IMR-90 (cell line): ENCODE data around the gene PCSK2. TPM values are rescaled to one million over a fixed set of nuclear protein-coding genes. Genes with fewer than 3 reads are reported as not detected.
A peak's percentile ranks its signal among the peaks of the same experiment; 100 is the strongest.

ENCODE experiments used
- ATAC-seq: fragments of 200-7000 bp; cut with Tn5 transposase; 2 replicates; pipeline ENCODE4 v1.9.1; 2020; ENCODE audit warnings: low read depth, mild to moderate bottlenecking, moderate library complexity
- BruUV-seq: library from RNA; stranded (reverse); fragments of 400-500 nt; replicated peaks from 2 replicates; lab custom pipeline; 2021; lab: Mats Ljungman, UMichigan
- CTCF ChIA-PET: fragments of 300-600 bp; formaldehyde crosslinking; extraction: SDS; loops from one replicate; lab custom pipeline; 2021; ENCODE audit warnings: antibody characterized with exemption; lab: Yijun Ruan, JAX
- POLR2A ChIA-PET: fragments of 300-600 bp; sonication (Branson Sonifier 250); formaldehyde crosslinking; loops from one replicate; lab custom pipeline; 2022; ENCODE audit warnings: antibody characterized with exemption; ENCODE audit not compliant: unreplicated experiment; lab: Charles Lee
- DNase-seq: peaks from one replicate; pipeline ENCODE4 v3.0.0; 2013
- H2AFZ ChIP-seq: replicated peaks from 2 replicates; pipeline ENCODE3; 2013; ENCODE audit warnings: low read length, mild to moderate bottlenecking; ENCODE audit not compliant: poor library complexity
- H2AK5ac ChIP-seq: 2 replicates; pipeline ENCODE4 v1.6.1; 2013; ENCODE audit warnings: low read depth, low read length, inconsistent platforms
- H2AK9ac ChIP-seq: replicated peaks from 2 replicates; pipeline ENCODE3; 2013; ENCODE audit warnings: mild to moderate bottlenecking, low read depth, low read length, moderate library complexity; ENCODE audit not compliant: poor library complexity
- H2BK120ac ChIP-seq: 2 replicates; pipeline ENCODE4 v1.6.1; 2013; ENCODE audit warnings: low read depth, low read length, inconsistent platforms
- H2BK15ac ChIP-seq: 3 replicates; pipeline ENCODE4 v1.6.1; 2013; ENCODE audit warnings: low read depth, low read length, inconsistent platforms
- H2BK20ac ChIP-seq: 2 replicates; pipeline ENCODE4 v1.6.1; 2013; ENCODE audit warnings: low read depth, mild to moderate bottlenecking, inconsistent platforms, low read length, moderate library complexity
- H2BK5ac ChIP-seq: 2 replicates; pipeline ENCODE4 v1.6.1; 2013; ENCODE audit warnings: mild to moderate bottlenecking, low read depth, low read length, inconsistent platforms; ENCODE audit not compliant: poor library complexity, severe bottlenecking
- H3K14ac ChIP-seq: replicated peaks from 2 replicates; pipeline ENCODE4 v1.6.1; 2013; ENCODE audit warnings: low read depth, low read length, inconsistent platforms
- H3K18ac ChIP-seq: 2 replicates; pipeline ENCODE4 v1.6.1; 2013; ENCODE audit warnings: low read depth, low read length, control low read depth
- H3K23ac ChIP-seq: 2 replicates; pipeline ENCODE4 v1.6.1; 2013; ENCODE audit warnings: low read depth, low read length, inconsistent platforms
- H3K27ac ChIP-seq: 2 replicates; pipeline ENCODE4 v1.5.1; 2013; ENCODE audit warnings: mild to moderate bottlenecking, control low read depth, low read length; ENCODE audit not compliant: insufficient read depth
- H3K27me3 ChIP-seq: 2 replicates; pipeline ENCODE4 v1.6.1; 2013; ENCODE audit warnings: low read length; ENCODE audit not compliant: control insufficient read depth, insufficient read depth
- H3K36me3 ChIP-seq: 2 replicates; pipeline ENCODE4 v1.6.1; 2013; ENCODE audit warnings: low read length, mixed read lengths; ENCODE audit not compliant: control insufficient read depth, insufficient read depth
- H3K4ac ChIP-seq: 2 replicates; pipeline ENCODE4 v1.6.1; 2013; ENCODE audit warnings: low read depth, low read length, inconsistent platforms
- H3K4me1 ChIP-seq: 2 replicates; pipeline ENCODE4 v1.6.1; 2013; ENCODE audit warnings: low read length, mixed read lengths; ENCODE audit not compliant: control insufficient read depth, insufficient read depth
- H3K4me2 ChIP-seq: 2 replicates; pipeline ENCODE4 v1.6.1; 2013; ENCODE audit warnings: low read depth, mild to moderate bottlenecking, control low read depth, low read length, moderate library complexity
- H3K4me3 ChIP-seq: 2 replicates; pipeline ENCODE4 v1.5.1; 2013; ENCODE audit warnings: low read depth, mild to moderate bottlenecking, control low read depth, low read length, moderate library complexity; ENCODE audit not compliant: insufficient read depth
- H3K56ac ChIP-seq: 2 replicates; pipeline ENCODE4 v1.6.1; 2013; ENCODE audit warnings: low read length, inconsistent platforms; ENCODE audit not compliant: insufficient read depth; ENCODE audit errors: extremely low read depth
- H3K79me1 ChIP-seq, 2 experiments: 2 replicates each; pipeline ENCODE4 v1.6.1; 2013; ENCODE audit warnings: low read length in 2 of 2, inconsistent platforms in 1 of 2, low read depth in 1 of 2
- H3K9ac ChIP-seq: 2 replicates; pipeline ENCODE4 v1.6.1; 2013; ENCODE audit warnings: low read depth, low read length, control low read depth
- H3K9me1 ChIP-seq: 2 replicates; pipeline ENCODE4 v1.6.1; 2013; ENCODE audit warnings: low read length, inconsistent platforms; ENCODE audit not compliant: insufficient read depth
- H3K9me3 ChIP-seq: 2 replicates; pipeline ENCODE4 v1.6.1; 2013; ENCODE audit warnings: low read length; ENCODE audit not compliant: control insufficient read depth, insufficient read depth
- H4K20me1 ChIP-seq: 2 replicates; pipeline ENCODE4 v1.6.1; 2013; ENCODE audit warnings: low read length, inconsistent platforms; ENCODE audit not compliant: insufficient read depth
- H4K5ac ChIP-seq: 2 replicates; pipeline ENCODE4 v1.6.1; 2013; ENCODE audit warnings: mild to moderate bottlenecking, low read depth, low read length, control low read depth
- H4K8ac ChIP-seq, 2 experiments: 2 replicates each; pipeline ENCODE4 v1.6.1; 2013; ENCODE audit warnings: low read depth in 2 of 2, low read length in 2 of 2, control low read depth in 1 of 2, inconsistent platforms in 1 of 2
- H4K91ac ChIP-seq: 2 replicates; pipeline ENCODE4 v1.6.1; 2013; ENCODE audit warnings: low read depth, low read length, inconsistent platforms; ENCODE audit not compliant: insufficient read depth
- MXI1 ChIP-seq: IDR thresholded peaks from 2 replicates; pipeline ENCODE4 v1.6.1; 2012; ENCODE audit warnings: low read depth, mild to moderate bottlenecking, low read length, moderate library complexity, borderline replicate concordance
- dilution Hi-C: fragments of 300-500 bp; cut with HindIII; formaldehyde crosslinking; loops from one replicate; pipeline ENCODE4 v1.14.3; 2018; ENCODE audit warnings: low sequenced_read_pairs; ENCODE audit not compliant: unreplicated experiment
- in situ Hi-C: fragments of 300-500 bp; cut with MboI; formaldehyde crosslinking; loops from 3 replicates; pipeline ENCODE4 v1.14.3; 2019; ENCODE audit warnings: low sequenced_read_pairs, inconsistent platforms, mixed read lengths
- intact Hi-C: fragments of 100-400 bp; cut with micrococcal nuclease; formaldehyde crosslinking; loops from 2 replicates; pipeline ENCODE4 v1.10.0; 2022
- polyA plus RNA-seq, 3 experiments: library from polyadenylated mRNA; depleted of rRNA; stranded (reverse); fragments of >200 nt; gene quantifications; 2 replicates each; pipeline ENCODE4 v1.2.3, GENCODE V29; 2012; ENCODE audit warnings: low replicate concordance in 1 of 3
- total RNA-seq: library from RNA; depleted of rRNA; stranded (reverse); fragments of >200 nt; gene quantifications from 2 replicates; pipeline ENCODE4 v1.2.3, GENCODE V29; 2012
- TF ChIP-seq, protein P1 (sequence below): fragments of 150-350 bp; IDR thresholded peaks from 2 replicates; pipeline ENCODE4 v1.6.1; 2017; ENCODE audit warnings: mild to moderate bottlenecking, antibody characterized with exemption, low read length, low read depth

The PCSK2 gene
- total and polyA plus RNA-seq, 2 of the 4 experiments (the other 2 are of a cell fraction): not detected

DNA sequence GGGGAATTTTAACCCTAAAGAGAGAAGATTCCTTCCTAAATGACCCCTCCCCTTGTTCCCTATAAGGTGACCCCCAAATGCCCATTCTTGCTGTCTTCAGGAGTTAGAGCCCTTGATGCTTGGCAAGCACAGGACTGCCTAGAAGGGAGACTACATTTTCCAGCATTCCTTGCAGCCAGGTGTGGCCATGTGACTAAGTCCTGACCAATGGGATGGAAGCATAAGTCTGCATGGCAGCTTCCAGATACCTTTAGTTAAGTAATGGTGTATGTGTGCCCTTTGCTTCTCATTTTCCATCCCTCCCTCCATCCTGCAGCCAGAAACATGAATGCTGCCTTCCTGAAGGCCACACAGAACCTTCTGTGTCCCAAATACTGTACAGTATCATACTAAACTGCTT lies 298.8 kb downstream of the PCSK2 start:
- H3K9me3 ChIP-seq: no peaks in the 10 kb centered on the region
- no peak overlapping the region for H2BK120ac ChIP-seq
- H4K20me1 ChIP-seq: no peaks in the 10 kb centered on the region
- H3K27ac ChIP-seq: no peak overlapping the region
- 0 out of 2 replicates have a peak, but pooled peaks cover under 1% of the 10 kb centered on the region for H3K4me1 ChIP-seq
- ChIA-PET CTCF (no interaction called here), POLR2A (no interaction called here)
- H3K14ac ChIP-seq: no peak overlapping the region
- no TSS peak for BruUV-seq
- H3K23ac ChIP-seq: no peak overlapping the region
- no peak for TF ChIP-seq MXI1
- TF ChIP-seq, protein P1, sequence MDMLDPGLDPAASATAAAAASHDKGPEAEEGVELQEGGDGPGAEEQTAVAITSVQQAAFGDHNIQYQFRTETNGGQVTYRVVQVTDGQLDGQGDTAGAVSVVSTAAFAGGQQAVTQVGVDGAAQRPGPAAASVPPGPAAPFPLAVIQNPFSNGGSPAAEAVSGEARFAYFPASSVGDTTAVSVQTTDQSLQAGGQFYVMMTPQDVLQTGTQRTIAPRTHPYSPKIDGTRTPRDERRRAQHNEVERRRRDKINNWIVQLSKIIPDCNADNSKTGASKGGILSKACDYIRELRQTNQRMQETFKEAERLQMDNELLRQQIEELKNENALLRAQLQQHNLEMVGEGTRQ: peak; percentile 68
- no peaks in the 10 kb centered on the region for H3K9me1 ChIP-seq
- H3K36me3 ChIP-seq: no peaks in the 10 kb centered on the region
- H3K4me2 ChIP-seq: no peak overlapping the region
- dilution Hi-C loops (no loop called here), in situ Hi-C loops (no loop called here), intact Hi-C loops (no loop called here)
- no peak overlapping the region for H2BK5ac ChIP-seq
- no peak overlapping the region for H4K91ac ChIP-seq
- peak overlapping the region; percentile 73 for H2AFZ ChIP-seq
- no peaks in the 10 kb centered on the region for H3K79me1 ChIP-seq
- H2BK15ac ChIP-seq: no peak overlapping the region
- no peak overlapping the region for H3K18ac ChIP-seq
- H3K4me3 ChIP-seq: no peak overlapping the region
- H3K56ac ChIP-seq: no peak overlapping the region
- peaks cover 5% of the 10 kb centered on the region; the same call in 1 of the 2 replicates for H3K27me3 ChIP-seq
- no peak overlapping the region for H2AK5ac ChIP-seq
- H2AK9ac ChIP-seq: no peak overlapping the region
- ATAC-seq (no peak), DNase-seq (no peak)
- H3K9ac ChIP-seq: no peak overlapping the region
- H2BK20ac ChIP-seq: no peak overlapping the region
- H4K5ac ChIP-seq: no peak overlapping the region
- no peak overlapping the region for H3K4ac ChIP-seq
- H4K8ac ChIP-seq: no peak overlapping the region
